Measurements from ENCODE around the gene TGDS. TPM values are rescaled to one million over a fixed set of nuclear protein-coding genes. Genes with fewer than 3 reads are reported as not detected.
"Not testable (repeated sequence)": the region's sequence is repeated elsewhere in the genome, so short reads cannot be mapped to it uniquely, and the experiment has no call there.

Gene TGDS
- 10 to 100 TPM in 2 of 4 donors, 1 to 10 TPM in 2; 3.0 to 20.2 (median 9.6) TPM for total RNA-seq

GRCh38 chr13:94595950-94596574, at the start of gene TGDS:
TGDS (minus strand) TSS chr13:94596152; CDS start chr13:94596136, 16 bp downstream.
- Histone ChIP-seq H3K36me3 (peaks cover 0 to 11% (median 0%) of the 10 kb centered on the region in 4 donors), H3K27ac (peak within 1 kb of the TSS; percentile 85 to 90 (median 87)), H3K4me1 (peaks cover 14 to 24% (median 21%) of the 10 kb centered on the region in 4 donors), H3K27me3 (no peaks in the 10 kb centered on the region), H3K4me3 (peak within 1 kb of the TSS; percentile 77 to 91 (median 82)), H3K9me3 (no peaks in the 10 kb centered on the region)
- 0% methylated on average over 1 to 41 of the region's 41 CpGs for WGBS, 2 donors (ENCODE audit: low coverage in 1 of 2)
- in situ Hi-C loops (cut with MboI; ENCODE audit: low pct_ligation_motif_present in 1 of 4, low pct_unique_long_range_greater_than_20kb in 1 of 4, low sequenced_read_pairs in 3 of 4) (no loop called here), intact Hi-C loops (cut with DNase I; ENCODE audit: low total_unique reads) (no loop called here)
- peak; percentile 95 for DNase-seq
- TF ChIP-seq POLR2AphosphoS5 (IDR thresholded peaks at IDR 0.05) (peak; percentile 84 to 90 (median 85)), POLR2A (IDR thresholded peaks at IDR 0.05) (peak; percentile 71), CTCF (IDR thresholded peaks at IDR 0.05) (peak in 3 of 5 experiments; percentile 8 to 21 (median 20)), EP300 (IDR thresholded peaks at IDR 0.05; ENCODE audit: low read depth) (no peak)

- peaks cover 0 to 12% (median 7%) of the 10 kb centered on the region in 4 donors for H3K4me1 ChIP-seq
- intact Hi-C loops (cut with DNase I; ENCODE audit: low total_unique reads) (no loop called here), in situ Hi-C loops (cut with MboI; ENCODE audit: low pct_ligation_motif_present in 1 of 4, low pct_unique_long_range_greater_than_20kb in 1 of 4, low sequenced_read_pairs in 3 of 4) (no loop called here)
- no peaks in the 10 kb centered on the region for H3K36me3 ChIP-seq
- no peak for DNase-seq
- WGBS, 2 donors (ENCODE audit: low coverage in 1 of 2), result 13 to 23% methylated on average over 3 of the region's 3 CpGs
- H3K4me3 ChIP-seq, result no peak overlapping the region
- H3K9me3 ChIP-seq, result no peaks in the 10 kb centered on the region
- TF ChIP-seq CTCF (IDR thresholded peaks at IDR 0.05) (no peak), EP300 (IDR thresholded peaks at IDR 0.05; ENCODE audit: low read depth) (no peak), POLR2A (IDR thresholded peaks at IDR 0.05) (no peak), POLR2AphosphoS5 (IDR thresholded peaks at IDR 0.05) (no peak)
- H3K27me3 ChIP-seq, result no peaks in the 10 kb centered on the region
- H3K27ac ChIP-seq, result peak overlapping the region in 1 of 4 donors; percentile 0
Measured at GRCh38 chr13:94641409-94641941, 45.5 kb upstream of the TGDS start.

GRCh38 chr13:94640721-94641120, 44.8 kb upstream of the TGDS start:
- Histone ChIP-seq H3K27ac (no peak overlapping the region), H3K36me3 (no peaks in the 10 kb centered on the region), H3K27me3 (no peaks in the 10 kb centered on the region), H3K4me3 (no peak overlapping the region), H3K9me3 (no peaks in the 10 kb centered on the region), H3K4me1 (peaks cover 0 to 12% (median 7%) of the 10 kb centered on the region in 4 donors)
- no peak for DNase-seq
- intact Hi-C loops (cut with DNase I; ENCODE audit: low total_unique reads), result no loop called here
- WGBS, 2 donors (ENCODE audit: low coverage in 1 of 2), result 48 to 57% methylated on average over 2 of the region's 2 CpGs
- TF ChIP-seq CTCF (IDR thresholded peaks at IDR 0.05) (no peak), POLR2AphosphoS5 (IDR thresholded peaks at IDR 0.05) (no peak), EP300 (IDR thresholded peaks at IDR 0.05; ENCODE audit: low read depth) (no peak), POLR2A (IDR thresholded peaks at IDR 0.05) (no peak)
- in situ Hi-C loops (cut with MboI; ENCODE audit: low pct_ligation_motif_present in 1 of 4, low pct_unique_long_range_greater_than_20kb in 1 of 4, low sequenced_read_pairs in 3 of 4), result no loop called here

GRCh38 chr13:94637677-94638076, 41.7 kb upstream of the TGDS start:
- peaks cover 0 to 12% (median 7%) of the 10 kb centered on the region in 4 donors for H3K4me1 ChIP-seq
- in situ Hi-C loops (cut with MboI; ENCODE audit: low pct_ligation_motif_present in 1 of 4, low pct_unique_long_range_greater_than_20kb in 1 of 4, low sequenced_read_pairs in 3 of 4); H3K27ac ChIP-seq; H3K4me3 ChIP-seq; DNase-seq; intact Hi-C loops (cut with DNase I; ENCODE audit: low total_unique reads); H3K36me3 ChIP-seq; H3K9me3 ChIP-seq; H3K27me3 ChIP-seq: not testable (repeated sequence)
- 97 to 99% methylated on average over 3 of the region's 3 CpGs for WGBS, 2 donors (ENCODE audit: low coverage in 1 of 2)

Data from transverse colon (tissue), 4 donors.